Hepatocyte (in vitro differentiated cells): Measurements from ENCODE around the gene SCAPER. TPM values are rescaled to one million over a fixed set of nuclear protein-coding genes. Genes with fewer than 3 reads are reported as not detected.

Experiments
- DNase-seq: peaks from one replicate; pipeline ENCODE4 v3.0.0-alpha.2; 2016; ENCODE audit warnings: low spot score
- H2AFZ ChIP-seq: fragments of 200-600 bp; sonication (generic); 2 replicates; pipeline ENCODE4 v1.6.0; 2016; ENCODE audit warnings: antibody characterized with exemption, mild to moderate bottlenecking
- H3K27ac ChIP-seq: fragments of 200-600 bp; sonication (generic); 2 replicates; pipeline ENCODE4 v1.5.1; 2016; ENCODE audit warnings: mild to moderate bottlenecking
- H3K27me3 ChIP-seq: fragments of 200-600 bp; sonication (generic); 2 replicates; pipeline ENCODE4 v1.6.1; 2016
- H3K36me3 ChIP-seq: fragments of 200-600 bp; sonication (generic); replicated peaks from 2 replicates; pipeline ENCODE4 v1.5.1; 2016; ENCODE audit warnings: low read depth; ENCODE audit not compliant: insufficient read depth
- H3K4me1 ChIP-seq: fragments of 200-600 bp; sonication (generic); 2 replicates; pipeline ENCODE4 v1.5.1; 2016; ENCODE audit warnings: mild to moderate bottlenecking, moderate library complexity; ENCODE audit not compliant: insufficient read depth
- H3K4me2 ChIP-seq: fragments of 200-600 bp; sonication (generic); 2 replicates; pipeline ENCODE4 v1.6.0; 2016
- H3K4me3 ChIP-seq: fragments of 200-600 bp; sonication (generic); 2 replicates; pipeline ENCODE4 v1.5.1; 2016; ENCODE audit warnings: mild to moderate bottlenecking
- H3K79me2 ChIP-seq: fragments of 200-600 bp; sonication (generic); 2 replicates; pipeline ENCODE4 v1.6.0; 2017; ENCODE audit warnings: mild to moderate bottlenecking
- H3K9me2 ChIP-seq: fragments of 200-600 bp; sonication (generic); replicated peaks from 2 replicates; pipeline ENCODE4 v1.6.0; 2017; ENCODE audit warnings: mild to moderate bottlenecking; ENCODE audit not compliant: insufficient read depth
- H3K9me3 ChIP-seq: fragments of 200-600 bp; sonication (generic); 2 replicates; pipeline ENCODE4 v1.5.1; 2016; ENCODE audit warnings: low read depth, mild to moderate bottlenecking
- H4K20me1 ChIP-seq: fragments of 200-600 bp; sonication (generic); 2 replicates; pipeline ENCODE4 v1.6.0; 2016; ENCODE audit warnings: mild to moderate bottlenecking; ENCODE audit not compliant: insufficient read depth, poor library complexity, severe bottlenecking
- CTCF ChIP-seq: fragments of 200-600 bp; sonication (generic); IDR thresholded peaks from 2 replicates; pipeline ENCODE4 v1.5.1; 2016; ENCODE audit warnings: antibody characterized with exemption, mild to moderate bottlenecking; ENCODE audit not compliant: poor library complexity
- EZH2 ChIP-seq: fragments of 200-600 bp; sonication (generic); IDR thresholded peaks from 2 replicates; pipeline ENCODE4 v1.6.1; 2016; ENCODE audit warnings: antibody characterized with exemption, mild to moderate bottlenecking, borderline replicate concordance
- EZH2phosphoT487 ChIP-seq: fragments of 200-600 bp; sonication (generic); IDR thresholded peaks from one replicate; pipeline ENCODE4 v1.6.1; 2018; ENCODE audit warnings: antibody characterized with exemption, mild to moderate bottlenecking, low read depth, moderate library complexity; ENCODE audit not compliant: unreplicated experiment, severe bottlenecking
- WGBS: methylation state at CpG from one replicate; pipeline ENCODE4 v1.1.6; 2016; ENCODE audit warnings: low lambda C conversion rate; ENCODE audit errors: missing lambda C conversion rate; 5-methylcytosine and 5-hydroxymethylcytosine counted together
- polyA plus RNA-seq: library from polyadenylated mRNA; unstranded; fragments of >200 nt; fragmentation: Nextera tagmentation; extraction: Ambion mirVana; gene quantifications from 2 replicates; pipeline ENCODE4 v1.2.1, GENCODE V29; 2016
- total RNA-seq: library from RNA; depleted of rRNA; stranded (reverse); fragments of >200 nt; gene quantifications from 2 replicates; pipeline ENCODE4 v1.2.3, GENCODE V29; 2014

Gene SCAPER
- total and polyA plus RNA-seq, 2 experiments from 2014 or later, result 20.8 to 27.4 TPM

- H2AFZ ChIP-seq, result no peak overlapping the region
- H3K27me3 ChIP-seq, result no peaks in the 10 kb centered on the region
- H4K20me1 ChIP-seq, result no peaks in the 10 kb centered on the region
- no peak for DNase-seq
- H3K9me3 ChIP-seq, result no peaks in the 10 kb centered on the region
- H3K4me2 ChIP-seq, result no peak overlapping the region
- H3K4me3 ChIP-seq, result no peak overlapping the region
- no peaks in the 10 kb centered on the region for H3K79me2 ChIP-seq
- no peak for TF ChIP-seq EZH2
- no peak for TF ChIP-seq EZH2phosphoT487
- no peak for TF ChIP-seq CTCF
- H3K4me1 ChIP-seq, result peaks cover 8% of the 10 kb centered on the region
- H3K9me2 ChIP-seq, result no peaks in the 10 kb centered on the region
- no peak overlapping the region for H3K27ac ChIP-seq
- H3K36me3 ChIP-seq, result no peaks in the 10 kb centered on the region
- 83% methylated on average over 4 of the region's 4 CpGs for WGBS
Observed at GRCh38 chr15:76381366-76381765, 523.8 kb downstream of the SCAPER start.

GRCh38 chr15:76380249-76380648 is 524.9 kb downstream of the SCAPER start:
- WGBS, result 72% methylated on average over 1 of the region's 1 CpG
- H3K36me3 ChIP-seq, result no peaks in the 10 kb centered on the region
- peaks cover 8% of the 10 kb centered on the region for H3K4me1 ChIP-seq
- TF ChIP-seq EZH2phosphoT487 (no peak), EZH2 (no peak), CTCF (no peak)
- H3K27ac ChIP-seq, result no peak overlapping the region
- H3K27me3 ChIP-seq, result no peaks in the 10 kb centered on the region
- DNase-seq, result no peak
- no peak overlapping the region for H2AFZ ChIP-seq
- H3K4me2 ChIP-seq, result no peak overlapping the region
- H3K9me3 ChIP-seq, result no peaks in the 10 kb centered on the region
- H3K9me2 ChIP-seq, result no peaks in the 10 kb centered on the region
- H4K20me1 ChIP-seq, result no peaks in the 10 kb centered on the region
- H3K4me3 ChIP-seq, result no peak overlapping the region
- H3K79me2 ChIP-seq, result no peaks in the 10 kb centered on the region

- no peak for DNase-seq
- Histone ChIP-seq H3K27me3 (no peaks in the 10 kb centered on the region), H3K4me1 (peaks cover 8% of the 10 kb centered on the region), H3K79me2 (no peaks in the 10 kb centered on the region), H3K4me3 (no peak overlapping the region), H4K20me1 (no peaks in the 10 kb centered on the region), H3K27ac (no peak overlapping the region), H3K4me2 (no peak overlapping the region), H3K36me3 (no peaks in the 10 kb centered on the region), H3K9me3 (no peaks in the 10 kb centered on the region), H2AFZ (no peak overlapping the region), H3K9me2 (no peaks in the 10 kb centered on the region)
- TF ChIP-seq EZH2, result no peak
- TF ChIP-seq EZH2phosphoT487, result no peak
- no peak for TF ChIP-seq CTCF
- WGBS, result 89% methylated on average over 1 of the region's 1 CpG
Observed at GRCh38 chr15:76378691-76379090, 526.4 kb downstream of the SCAPER start.

GRCh38 chr15:76377751-76378150 is 527.4 kb downstream of the SCAPER start:
- Histone ChIP-seq H3K27ac (no peak overlapping the region), H3K9me2 (no peaks in the 10 kb centered on the region), H3K79me2 (no peaks in the 10 kb centered on the region), H3K4me1 (peaks cover 8% of the 10 kb centered on the region), H2AFZ (no peak overlapping the region), H3K9me3 (no peaks in the 10 kb centered on the region), H3K4me2 (no peak overlapping the region), H4K20me1 (no peaks in the 10 kb centered on the region), H3K4me3 (no peak overlapping the region), H3K36me3 (no peaks in the 10 kb centered on the region), H3K27me3 (no peaks in the 10 kb centered on the region)
- no peak for DNase-seq
- no peak for TF ChIP-seq EZH2phosphoT487
- TF ChIP-seq EZH2, result no peak
- no peak for TF ChIP-seq CTCF
